Activated naive CD4-positive, alpha-beta T cell (primary cell): Measurements from ENCODE around the gene ZC3H12C.
"Not testable (repeated sequence)": the region's sequence is repeated elsewhere in the genome, so short reads cannot be mapped to it uniquely, and the experiment has no call there.

ENCODE experiments used
- DNase-seq, 4 experiments: peaks; one replicate each; lab custom pipeline; 2025; lab: John Stamatoyannopoulos, UW

The ZC3H12C gene

GRCh38 chr11:110092515-110093406 is at the start of gene ZC3H12C:
TSS of gene ZC3H12C (plus strand) at chr11:110093392. CDS start at chr11:110093412, 20 bp downstream.
- DNase-seq, result no peak

GRCh38 chr11:110044226-110044968 is 48.8 kb upstream of the ZC3H12C start:
- no peak for DNase-seq

GRCh38 chr11:110046775-110047380 is 46.3 kb upstream of the ZC3H12C start:
- DNase-seq, result no peak

GRCh38 chr11:110049501-110050200 is 43.5 kb upstream of the ZC3H12C start:
- DNase-seq, result no peak

GRCh38 chr11:110050201-110050506 is 43.0 kb upstream of the ZC3H12C start:
- no peak for DNase-seq

GRCh38 chr11:110053848-110054414 is 39.3 kb upstream of the ZC3H12C start:
- no peak for DNase-seq

GRCh38 chr11:110056956-110057355 is 36.2 kb upstream of the ZC3H12C start:
- DNase-seq, result no peak

- no peak for DNase-seq
These were observed 33.3 kb upstream of the ZC3H12C start for GRCh38 chr11:110059706-110060463.

GRCh38 chr11:110061296-110061695 is 31.9 kb upstream of the ZC3H12C start:
- DNase-seq, result no peak

GRCh38 chr11:110062247-110062646 is 30.9 kb upstream of the ZC3H12C start:
- no peak for DNase-seq

- DNase-seq, result no peak
These were observed 28.0 kb upstream of the ZC3H12C start for GRCh38 chr11:110065189-110065588.

- not testable (repeated sequence) for DNase-seq
These were observed 25.2 kb upstream of the ZC3H12C start for GRCh38 chr11:110068001-110068400.

GRCh38 chr11:110069158-110069737 is 23.9 kb upstream of the ZC3H12C start:
- DNase-seq, result no peak

GRCh38 chr11:110070176-110070575 is 23.0 kb upstream of the ZC3H12C start:
- DNase-seq, result no peak

- DNase-seq, result no peak
These were observed 22.0 kb upstream of the ZC3H12C start for GRCh38 chr11:110071197-110071596.

GRCh38 chr11:110072930-110073329 is 20.3 kb upstream of the ZC3H12C start:
- no peak for DNase-seq

GRCh38 chr11:110074499-110074898 is 18.7 kb upstream of the ZC3H12C start:
- no peak for DNase-seq

- no peak for DNase-seq
These were observed 17.9 kb upstream of the ZC3H12C start for GRCh38 chr11:110075105-110075846.

GRCh38 chr11:110075847-110076208 is 17.4 kb upstream of the ZC3H12C start:
- no peak for DNase-seq

- no peak for DNase-seq
These were observed 16.7 kb upstream of the ZC3H12C start for GRCh38 chr11:110076371-110076965.
